Measurements from ENCODE around the gene RNF213. TPM values are rescaled to one million over a fixed set of nuclear protein-coding genes. Genes with fewer than 3 reads are reported as not detected.

RNF213 gene
- total and polyA plus RNA-seq, 4 donors: 45.1 to 78.3 (median 59.3) TPM

- Histone ChIP-seq H3K27me3 (ENCODE audit: control insufficient read depth, insufficient read depth, low read length) (no peaks in the 10 kb centered on the region), H3K27ac (ENCODE audit: low read depth, low read length) (no peak overlapping the region), H3K36me3 (ENCODE audit: control insufficient read depth, insufficient read depth, low read length) (peaks cover 71% of the 10 kb centered on the region), H3K4me3 (ENCODE audit: low read depth, low read length) (no peak overlapping the region), H3K9me3 (ENCODE audit: control insufficient read depth, insufficient read depth, low read length) (no peaks in the 10 kb centered on the region), H3K4me1 (ENCODE audit: control insufficient read depth, insufficient read depth, low read length) (no peaks in the 10 kb centered on the region)
- WGBS (ENCODE audit: insufficient coverage): 90% methylated on average over 6 of the region's 9 CpGs
- DNase-seq (ENCODE audit: low read depth in 4 of 6, low spot score in 6 of 6): no peak
These were observed 26.4 kb downstream of the RNF213 start for GRCh38 chr17:80287038-80287437.

DNA sequence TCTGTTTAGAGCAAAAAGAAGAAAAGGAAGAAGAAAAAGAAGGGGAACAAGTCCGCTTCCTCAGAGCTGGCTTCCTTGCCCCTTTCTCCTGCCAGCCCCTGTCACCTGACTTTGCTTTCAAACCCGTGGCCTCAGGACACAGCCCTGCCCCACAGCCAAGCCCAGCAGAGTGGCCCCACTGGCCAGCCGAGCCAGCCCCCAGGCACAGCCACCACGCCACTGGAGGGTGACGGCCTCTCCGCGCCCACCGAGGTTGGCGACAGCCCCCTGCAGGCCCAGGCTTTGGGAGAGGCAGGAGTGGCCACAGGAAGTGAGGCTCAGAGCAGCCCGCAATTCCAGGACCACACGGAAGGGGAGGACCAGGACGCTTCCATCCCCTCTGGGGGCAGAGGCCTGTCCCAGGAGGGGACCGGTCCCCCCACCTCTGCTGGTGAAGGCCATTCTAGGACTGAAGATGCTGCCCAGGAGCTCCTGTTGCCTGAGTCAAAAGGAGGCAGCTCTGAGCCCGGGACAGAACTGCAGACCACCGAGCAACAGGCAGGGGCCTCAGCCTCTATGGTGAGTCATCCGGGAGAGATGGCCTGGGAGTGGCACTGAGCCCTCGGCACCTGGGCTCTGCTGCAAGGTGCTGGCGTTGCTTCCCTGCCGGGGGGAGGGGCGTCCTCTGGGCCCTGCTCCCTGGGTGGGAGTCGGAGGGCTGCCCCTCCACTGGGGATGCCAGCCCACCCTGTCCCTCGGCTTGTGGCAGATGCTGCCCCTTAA is 27.3 kb downstream of the RNF213 start:
- no peak overlapping the region for H3K27ac ChIP-seq (ENCODE audit: low read depth, low read length)
- no peaks in the 10 kb centered on the region for H3K4me1 ChIP-seq (ENCODE audit: control insufficient read depth, insufficient read depth, low read length)
- no peaks in the 10 kb centered on the region for H3K27me3 ChIP-seq (ENCODE audit: control insufficient read depth, insufficient read depth, low read length)
- no peak for DNase-seq (ENCODE audit: low read depth in 4 of 6, low spot score in 6 of 6)
- no peak overlapping the region for H3K4me3 ChIP-seq (ENCODE audit: low read depth, low read length)
- no peaks in the 10 kb centered on the region for H3K9me3 ChIP-seq (ENCODE audit: control insufficient read depth, insufficient read depth, low read length)
- H3K36me3 ChIP-seq (ENCODE audit: control insufficient read depth, insufficient read depth, low read length): peaks cover 77% of the 10 kb centered on the region
- 85% methylated on average over 21 of the region's 22 CpGs for WGBS (ENCODE audit: insufficient coverage)

- no peak for DNase-seq (ENCODE audit: low read depth in 4 of 6, low spot score in 6 of 6)
- Histone ChIP-seq H3K9me3 (ENCODE audit: control insufficient read depth, insufficient read depth, low read length) (no peaks in the 10 kb centered on the region), H3K27me3 (ENCODE audit: control insufficient read depth, insufficient read depth, low read length) (no peaks in the 10 kb centered on the region), H3K4me3 (ENCODE audit: low read depth, low read length) (no peak overlapping the region), H3K4me1 (ENCODE audit: control insufficient read depth, insufficient read depth, low read length) (no peaks in the 10 kb centered on the region), H3K27ac (ENCODE audit: low read depth, low read length) (no peak overlapping the region), H3K36me3 (ENCODE audit: control insufficient read depth, insufficient read depth, low read length) (peaks cover 75% of the 10 kb centered on the region)
- 80% methylated on average over 5 of the region's 6 CpGs for WGBS (ENCODE audit: insufficient coverage)
These were observed 29.0 kb downstream of the RNF213 start for GRCh38 chr17:80289616-80290015.

GRCh38 chr17:80290156-80290555 is 29.5 kb downstream of the RNF213 start:
- no peaks in the 10 kb centered on the region for H3K9me3 ChIP-seq (ENCODE audit: control insufficient read depth, insufficient read depth, low read length)
- H3K27me3 ChIP-seq (ENCODE audit: control insufficient read depth, insufficient read depth, low read length): no peaks in the 10 kb centered on the region
- H3K4me1 ChIP-seq (ENCODE audit: control insufficient read depth, insufficient read depth, low read length): no peaks in the 10 kb centered on the region
- H3K36me3 ChIP-seq (ENCODE audit: control insufficient read depth, insufficient read depth, low read length): peaks cover 77% of the 10 kb centered on the region
- DNase-seq (ENCODE audit: low read depth in 4 of 6, low spot score in 6 of 6): no peak
- no peak overlapping the region for H3K4me3 ChIP-seq (ENCODE audit: low read depth, low read length)
- H3K27ac ChIP-seq (ENCODE audit: low read depth, low read length): no peak overlapping the region
- WGBS (ENCODE audit: insufficient coverage): 97% methylated on average over 25 of the region's 25 CpGs

- no peak for DNase-seq (ENCODE audit: low read depth in 4 of 6, low spot score in 6 of 6)
- H3K9me3 ChIP-seq (ENCODE audit: control insufficient read depth, insufficient read depth, low read length): no peaks in the 10 kb centered on the region
- 92% methylated on average over 2 of the region's 6 CpGs for WGBS (ENCODE audit: insufficient coverage)
- H3K27me3 ChIP-seq (ENCODE audit: control insufficient read depth, insufficient read depth, low read length): no peaks in the 10 kb centered on the region
- H3K4me1 ChIP-seq (ENCODE audit: control insufficient read depth, insufficient read depth, low read length): no peaks in the 10 kb centered on the region
- no peak overlapping the region for H3K27ac ChIP-seq (ENCODE audit: low read depth, low read length)
- peaks cover 80% of the 10 kb centered on the region for H3K36me3 ChIP-seq (ENCODE audit: control insufficient read depth, insufficient read depth, low read length)
- no peak overlapping the region for H3K4me3 ChIP-seq (ENCODE audit: low read depth, low read length)
These were observed 30.6 kb downstream of the RNF213 start for GRCh38 chr17:80291260-80291659.

DNA sequence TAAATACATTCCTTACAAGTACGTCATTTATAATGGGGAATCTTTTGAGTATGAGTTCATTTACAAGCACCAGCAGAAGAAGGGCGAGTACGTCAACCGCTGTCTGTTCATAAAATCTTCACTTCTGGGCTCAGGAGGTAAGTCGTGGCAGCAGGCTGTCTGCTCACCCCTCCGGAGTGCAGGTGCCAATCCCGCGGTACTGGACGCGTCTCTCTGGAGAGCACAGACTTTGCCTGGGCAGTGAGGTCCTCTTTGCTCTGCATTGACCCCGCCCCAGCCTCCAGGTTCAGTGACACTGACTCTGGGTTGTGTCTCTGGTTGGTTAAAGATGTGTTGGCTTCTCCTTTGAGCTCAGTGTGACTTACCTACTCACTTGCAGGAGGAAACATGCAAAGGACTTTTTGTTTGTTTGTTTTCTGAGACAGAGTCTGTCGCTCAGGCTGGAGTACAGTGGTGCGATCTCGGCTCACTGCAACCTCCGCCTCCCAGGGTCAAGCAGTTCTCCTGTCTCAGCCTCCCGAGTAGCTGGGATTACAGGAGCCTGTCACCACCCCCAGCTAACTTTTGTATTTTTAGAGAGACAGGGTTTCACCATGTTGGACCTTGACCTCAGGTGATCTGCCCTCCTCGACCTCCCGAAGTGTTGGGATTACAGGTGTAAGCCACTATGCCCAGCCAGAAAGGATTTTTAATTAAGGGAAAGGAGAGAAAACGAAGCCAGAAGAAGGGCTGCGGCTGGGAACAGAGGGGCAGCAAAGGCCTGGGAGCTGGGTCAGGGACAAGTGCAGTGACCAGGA is 31.2 kb downstream of the RNF213 start:
- Histone ChIP-seq H3K4me3 (ENCODE audit: low read depth, low read length) (no peak overlapping the region), H3K36me3 (ENCODE audit: control insufficient read depth, insufficient read depth, low read length) (peaks cover 79% of the 10 kb centered on the region), H3K9me3 (ENCODE audit: control insufficient read depth, insufficient read depth, low read length) (no peaks in the 10 kb centered on the region), H3K27ac (ENCODE audit: low read depth, low read length) (no peak overlapping the region), H3K4me1 (ENCODE audit: control insufficient read depth, insufficient read depth, low read length) (no peaks in the 10 kb centered on the region), H3K27me3 (ENCODE audit: control insufficient read depth, insufficient read depth, low read length) (no peaks in the 10 kb centered on the region)
- DNase-seq (ENCODE audit: low read depth in 4 of 6, low spot score in 6 of 6): no peak
- 91% methylated on average over 20 of the region's 20 CpGs for WGBS (ENCODE audit: insufficient coverage)

GRCh38 chr17:80292521-80292971 is 31.9 kb downstream of the RNF213 start:
- H3K27ac ChIP-seq (ENCODE audit: low read depth, low read length): no peak overlapping the region
- DNase-seq (ENCODE audit: low read depth in 4 of 6, low spot score in 6 of 6): no peak

DNA sequence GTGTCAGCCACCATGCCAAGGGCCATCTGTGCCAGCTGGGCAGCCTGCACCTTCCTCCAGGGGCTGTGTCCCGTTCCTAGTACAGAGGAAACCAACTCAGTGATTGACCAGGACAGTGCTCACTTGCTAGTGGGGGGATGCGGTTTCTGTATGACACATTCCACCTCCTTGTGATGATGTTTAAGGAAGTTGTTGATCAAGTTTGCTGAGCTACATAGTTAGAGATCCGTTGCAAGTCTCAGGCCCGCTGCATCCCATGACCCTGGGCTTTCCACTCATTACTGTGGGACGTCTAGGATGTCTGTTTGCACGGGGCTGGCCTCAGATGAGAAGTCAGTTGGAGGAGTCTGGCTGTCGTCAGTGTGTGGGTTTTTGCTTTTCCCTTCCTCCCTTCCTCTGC is 33.6 kb downstream of the RNF213 start:
- no peak for DNase-seq (ENCODE audit: low read depth in 4 of 6, low spot score in 6 of 6)
- H3K36me3 ChIP-seq (ENCODE audit: control insufficient read depth, insufficient read depth, low read length): peaks cover 66% of the 10 kb centered on the region
- WGBS (ENCODE audit: insufficient coverage): 100% methylated on average over 3 of the region's 7 CpGs
- no peaks in the 10 kb centered on the region for H3K27me3 ChIP-seq (ENCODE audit: control insufficient read depth, insufficient read depth, low read length)
- H3K9me3 ChIP-seq (ENCODE audit: control insufficient read depth, insufficient read depth, low read length): no peaks in the 10 kb centered on the region
- no peaks in the 10 kb centered on the region for H3K4me1 ChIP-seq (ENCODE audit: control insufficient read depth, insufficient read depth, low read length)
- no peak overlapping the region for H3K27ac ChIP-seq (ENCODE audit: low read depth, low read length)
- no peak overlapping the region for H3K4me3 ChIP-seq (ENCODE audit: low read depth, low read length)

More at GRCh38 chr17:80292521-80292971, 31.9 kb downstream of the RNF213 start:
- H3K4me1 ChIP-seq (ENCODE audit: control insufficient read depth, insufficient read depth, low read length): no peaks in the 10 kb centered on the region
- H3K4me3 ChIP-seq (ENCODE audit: low read depth, low read length): no peak overlapping the region
- peaks cover 75% of the 10 kb centered on the region for H3K36me3 ChIP-seq (ENCODE audit: control insufficient read depth, insufficient read depth, low read length)
- H3K9me3 ChIP-seq (ENCODE audit: control insufficient read depth, insufficient read depth, low read length): no peaks in the 10 kb centered on the region
- WGBS (ENCODE audit: insufficient coverage): 56% methylated on average over 10 of the region's 10 CpGs
- H3K27me3 ChIP-seq (ENCODE audit: control insufficient read depth, insufficient read depth, low read length): no peaks in the 10 kb centered on the region

GRCh38 chr17:80294653-80295052 is 34.0 kb downstream of the RNF213 start:
- no peaks in the 10 kb centered on the region for H3K9me3 ChIP-seq (ENCODE audit: control insufficient read depth, insufficient read depth, low read length)
- no peak overlapping the region for H3K27ac ChIP-seq (ENCODE audit: low read depth, low read length)
- no peaks in the 10 kb centered on the region for H3K27me3 ChIP-seq (ENCODE audit: control insufficient read depth, insufficient read depth, low read length)
- no peak for DNase-seq (ENCODE audit: low read depth in 4 of 6, low spot score in 6 of 6)
- H3K36me3 ChIP-seq (ENCODE audit: control insufficient read depth, insufficient read depth, low read length): peaks cover 61% of the 10 kb centered on the region
- 87% methylated on average over 6 of the region's 6 CpGs for WGBS (ENCODE audit: insufficient coverage)
- no peaks in the 10 kb centered on the region for H3K4me1 ChIP-seq (ENCODE audit: control insufficient read depth, insufficient read depth, low read length)
- no peak overlapping the region for H3K4me3 ChIP-seq (ENCODE audit: low read depth, low read length)

All from spinal cord (tissue), 10 donors.